ENCODE measurements around the gene PFDN6.
A peak's percentile ranks its signal among the peaks of the same experiment; 100 is the strongest.

Gene PFDN6

DNA sequence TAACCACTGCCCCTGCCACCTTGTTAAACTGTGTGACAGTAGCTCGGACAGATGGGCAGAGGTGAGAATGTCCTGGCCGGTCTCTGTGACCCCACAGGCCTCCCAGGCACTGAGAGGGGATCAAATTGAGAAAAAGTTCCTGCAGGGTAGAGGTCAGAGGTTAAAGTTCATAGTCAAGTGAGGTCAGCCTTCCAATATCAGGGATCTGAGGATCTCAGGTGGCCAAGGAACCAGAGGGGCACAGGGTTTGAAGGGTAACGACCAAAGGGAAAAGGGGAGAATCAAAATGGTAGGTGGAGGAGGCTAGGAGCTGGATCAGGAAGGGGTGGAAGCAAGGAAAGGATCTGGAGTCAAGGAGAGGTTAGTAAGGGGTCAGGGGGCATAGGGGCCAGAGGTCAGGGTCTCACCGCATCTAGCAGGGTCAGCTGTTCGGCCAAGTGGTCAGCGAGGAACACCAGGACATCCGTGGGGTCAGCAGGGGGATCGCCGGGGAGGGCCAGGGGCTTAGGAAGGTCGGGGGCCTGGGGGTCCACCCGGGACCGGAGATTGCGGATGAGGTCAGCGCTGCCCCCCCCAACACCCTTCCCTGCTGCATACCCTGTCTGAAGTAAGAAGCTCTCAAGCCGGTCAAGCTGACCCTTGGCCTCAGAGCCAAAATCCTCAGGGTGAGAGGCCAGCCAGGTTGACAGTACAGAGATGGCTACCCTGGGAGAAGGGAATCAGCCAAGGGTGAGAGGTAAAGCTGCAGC lies 6.4 kb downstream of the PFDN6 start:
- no peak for DNase-seq

DNA sequence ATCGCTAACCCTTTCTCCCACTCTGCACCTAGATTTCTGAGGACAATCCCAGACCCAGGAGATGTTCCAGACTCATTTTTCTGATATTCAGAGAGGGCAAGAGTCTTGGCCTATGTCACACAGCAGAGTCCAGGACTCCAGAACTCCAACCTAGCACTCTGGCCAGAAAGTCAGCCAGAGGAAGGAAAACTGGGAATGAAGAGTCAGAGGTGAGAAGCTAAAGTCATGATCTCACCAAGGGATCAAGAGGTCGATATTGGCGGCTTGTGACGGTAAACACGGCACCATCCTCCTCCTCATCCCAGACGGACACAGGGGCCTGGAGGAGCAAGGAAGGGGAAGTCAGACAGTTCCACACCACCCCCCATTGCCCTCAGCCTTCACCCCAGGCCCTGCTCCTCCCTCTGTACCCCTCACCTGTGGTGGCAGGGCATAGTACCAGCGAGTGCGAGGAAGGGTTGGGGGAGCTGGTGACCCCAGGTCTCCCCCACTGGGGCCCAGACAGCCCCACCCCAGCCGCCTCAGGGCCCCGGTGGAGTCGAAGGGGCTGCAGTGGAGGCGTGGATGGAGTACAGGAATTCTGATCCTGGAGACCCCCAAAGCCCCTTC lies 7.5 kb downstream of the PFDN6 start:
- no peak for DNase-seq

DNA sequence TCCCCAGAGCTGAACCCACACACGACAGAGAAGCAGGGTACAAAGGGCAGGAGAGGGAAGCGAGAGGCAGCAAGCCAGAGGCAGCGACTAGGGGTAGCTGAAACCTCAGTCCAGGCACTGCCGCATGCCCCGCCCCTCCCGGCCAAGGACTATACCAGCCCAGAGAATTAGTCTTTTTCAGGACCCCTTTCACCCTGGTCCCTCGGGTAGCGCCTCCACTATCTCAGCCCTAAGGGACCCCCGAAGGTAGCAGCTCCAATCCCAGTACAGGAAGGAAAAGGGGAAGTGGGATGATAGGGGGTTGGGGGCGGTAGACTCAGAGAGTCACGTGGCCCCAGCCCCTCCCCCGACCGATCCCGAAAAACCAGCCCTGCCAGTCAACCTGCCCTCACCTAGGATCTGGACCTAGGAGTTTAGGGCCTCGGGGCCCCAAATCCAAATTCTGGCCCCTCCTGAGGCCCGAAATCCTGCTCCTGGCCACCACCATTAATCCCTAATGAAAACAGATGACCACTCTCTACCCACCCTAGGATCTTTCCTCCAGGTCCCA lies 8.1 kb downstream of the PFDN6 start:
- no peak for DNase-seq

DNA sequence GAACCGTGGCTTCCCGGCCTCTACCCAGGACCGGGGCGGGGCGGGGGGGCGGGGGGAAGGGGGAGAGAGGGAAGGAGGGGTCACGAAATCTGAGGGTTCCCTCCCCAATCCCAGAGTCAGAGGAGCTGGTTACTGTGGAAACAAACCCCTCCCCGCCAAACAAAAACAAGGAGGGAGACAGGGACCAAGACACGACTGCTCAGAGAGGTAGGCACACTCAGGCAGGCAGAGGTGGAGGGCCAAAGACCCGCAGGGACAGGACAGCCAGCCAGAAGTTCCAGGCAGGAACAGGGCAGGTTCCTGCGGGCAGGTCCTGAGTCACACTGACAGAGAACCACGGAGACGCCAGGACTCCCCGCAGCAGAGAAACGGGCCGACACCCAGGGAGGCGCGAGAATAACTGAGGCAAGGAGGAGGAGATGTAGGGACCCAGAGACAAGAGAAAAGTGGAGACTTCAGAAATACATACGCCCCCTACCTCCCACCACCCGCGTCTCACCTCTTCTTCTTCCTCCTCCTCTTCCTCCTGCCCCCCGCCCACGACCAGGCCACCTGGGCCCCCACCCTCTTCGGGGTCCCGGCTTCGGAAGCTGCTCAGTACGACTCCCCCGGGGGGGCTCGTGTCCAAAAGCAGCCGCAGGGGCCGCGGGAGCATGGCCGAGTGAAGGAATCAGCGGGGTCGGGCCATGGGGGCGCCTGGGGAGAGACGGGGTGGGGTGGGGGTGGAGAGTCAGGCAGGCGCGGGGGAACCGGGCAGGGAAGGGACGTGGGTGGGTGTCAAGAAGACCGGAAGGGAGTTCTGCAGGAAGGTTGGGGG lies 8.8 kb downstream of the PFDN6 start:
- DNase-seq, result no peak

DNA sequence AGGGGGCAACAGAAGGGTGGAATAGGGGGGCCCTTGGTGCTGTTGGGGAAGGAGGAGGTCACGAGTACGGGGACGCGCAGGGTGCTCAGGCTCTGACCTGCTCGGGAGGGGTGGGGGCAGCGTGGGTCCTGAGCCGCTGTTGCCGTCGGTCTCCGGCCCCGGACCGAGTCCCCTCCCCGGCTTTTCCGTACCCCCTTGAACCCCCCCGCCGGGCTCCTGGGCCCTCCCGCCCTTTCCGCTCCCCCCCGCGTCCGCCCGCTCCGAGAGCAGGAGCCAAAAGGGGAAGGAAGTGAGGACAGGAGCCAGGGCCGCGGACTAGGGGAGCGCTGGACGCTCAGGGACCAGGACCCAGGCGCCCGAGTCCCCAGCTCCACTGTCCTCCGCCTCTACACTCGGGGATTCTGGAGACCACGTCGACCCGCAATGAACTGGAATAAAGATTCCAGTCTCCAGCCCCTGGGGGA lies 9.4 kb downstream of the PFDN6 start, which contains the start of gene RGL2:
Gene RGL2, minus strand, starts transcription at position 170 of the 464 bp plus-strand sequence. CDS start 332 bp downstream, outside the sequence.
- DNase-seq, result peak in 2 of 4 experiments; percentile 54 to 68

DNA sequence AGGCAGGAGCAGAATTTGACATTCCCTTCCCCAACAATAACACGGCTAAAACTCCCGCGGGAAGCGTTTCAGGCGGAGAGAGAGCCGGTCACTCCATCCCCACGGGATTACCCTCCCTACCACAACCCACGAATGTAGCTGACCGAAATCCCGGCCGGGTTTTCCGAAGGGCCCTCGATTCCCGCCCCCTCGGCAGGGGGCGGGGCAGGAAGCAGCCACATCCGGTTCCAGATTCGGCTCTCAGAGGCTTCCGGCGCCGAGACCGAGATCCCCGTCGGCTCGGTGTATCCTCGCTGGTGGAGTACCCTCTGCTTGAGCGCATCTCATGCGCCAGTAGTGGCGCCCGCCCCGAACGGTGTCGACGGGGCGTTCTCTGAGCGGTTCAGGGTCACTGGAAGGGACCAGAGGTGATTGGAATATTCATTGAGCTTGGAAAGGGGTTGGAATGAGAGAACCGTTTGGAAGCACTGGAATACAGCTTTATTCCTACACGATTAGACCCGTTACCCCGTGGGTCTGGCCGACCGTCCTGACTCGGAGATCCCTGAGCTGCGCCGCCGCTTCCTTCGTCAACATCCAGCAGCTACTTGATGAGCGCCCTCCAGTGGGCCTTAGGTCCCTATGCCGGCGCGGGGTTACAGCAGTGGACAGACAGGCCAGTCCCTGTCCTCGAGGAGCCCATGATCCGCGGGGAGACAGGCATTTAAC lies 10.0 kb downstream of the PFDN6 start:
- DNase-seq, result peak; percentile 78 to 87 (median 84)

DNA sequence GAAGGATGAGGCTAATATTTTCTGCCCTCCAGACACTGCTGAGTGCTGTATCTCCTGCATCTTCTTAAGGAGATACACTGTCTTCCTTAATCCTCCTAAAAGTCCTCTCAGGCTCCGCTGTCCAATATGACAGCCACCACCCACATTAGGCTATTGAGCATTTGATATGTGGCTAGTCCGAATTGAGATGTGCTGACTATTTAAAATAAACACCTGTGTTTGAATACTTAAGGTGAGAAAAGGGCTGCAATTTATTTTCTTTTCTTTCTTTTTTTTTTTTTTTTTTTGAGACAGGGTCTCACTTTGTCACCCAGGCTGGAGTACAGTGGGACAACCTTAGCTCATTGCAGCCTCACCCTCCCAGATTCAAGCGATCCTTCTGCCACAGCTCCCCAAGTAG lies 12.5 kb downstream of the PFDN6 start:
- no peak for DNase-seq

DNA sequence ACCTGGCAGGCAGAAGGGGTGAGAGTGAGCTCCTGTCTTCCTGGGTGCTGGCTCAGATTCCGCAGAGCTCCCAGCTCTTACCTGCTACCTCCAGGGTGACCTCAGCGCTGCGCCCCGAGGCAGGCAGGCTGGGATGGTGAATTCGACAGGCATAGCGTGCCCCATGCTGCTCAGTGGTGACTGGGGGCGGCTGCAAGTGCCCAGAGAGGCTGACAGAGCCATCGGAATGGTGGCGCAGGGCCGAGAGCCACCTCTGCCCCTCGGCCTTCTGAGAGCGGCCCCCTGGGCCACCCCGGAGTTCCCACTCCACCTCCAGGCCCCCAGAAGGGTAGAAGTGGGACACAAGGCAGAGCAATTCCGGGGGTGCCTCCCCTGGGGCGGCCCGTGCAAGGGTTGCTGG lies 14.8 kb downstream of the PFDN6 start:
- DNase-seq, result no peak

DNA sequence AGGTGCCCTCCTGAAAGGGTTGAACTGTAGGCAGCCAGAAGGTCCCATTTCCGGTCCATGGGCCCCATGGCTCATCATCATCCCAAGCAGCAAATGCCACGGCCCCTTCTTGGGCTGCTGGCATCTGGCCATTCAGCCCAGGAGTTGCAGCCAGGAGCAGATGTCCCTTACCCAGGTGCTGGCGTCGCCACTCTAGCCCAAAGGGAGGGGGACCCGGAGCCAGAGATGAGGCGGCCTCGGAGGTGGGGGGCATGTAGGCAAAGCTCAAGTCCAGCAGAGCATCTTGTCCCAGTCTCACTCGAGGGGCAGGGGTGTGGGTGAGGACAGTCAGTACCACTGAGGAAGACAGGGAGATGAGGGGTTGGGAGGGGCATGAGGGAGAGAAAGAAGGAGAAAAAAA lies 15.7 kb downstream of the PFDN6 start:
- DNase-seq, result no peak

DNA sequence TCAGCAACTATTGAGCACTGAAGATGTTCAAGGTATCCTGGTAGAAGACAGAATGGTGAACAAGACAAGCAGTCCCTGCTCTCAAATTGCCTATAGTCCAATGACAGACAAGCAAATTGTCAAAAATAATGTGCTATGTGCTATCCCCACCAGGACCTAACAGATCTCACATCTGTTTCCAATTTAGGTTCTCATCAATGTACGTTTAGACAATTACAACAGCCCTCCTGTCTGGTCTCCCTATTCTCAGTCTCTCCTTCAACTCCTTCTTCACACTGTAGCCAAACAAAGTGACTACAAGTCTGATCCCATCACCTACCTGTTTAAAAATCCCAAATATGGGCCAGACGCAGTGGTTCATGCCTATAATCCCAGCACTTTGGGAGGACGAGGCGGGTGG lies 17.0 kb downstream of the PFDN6 start:
- DNase-seq, result no peak

DNA sequence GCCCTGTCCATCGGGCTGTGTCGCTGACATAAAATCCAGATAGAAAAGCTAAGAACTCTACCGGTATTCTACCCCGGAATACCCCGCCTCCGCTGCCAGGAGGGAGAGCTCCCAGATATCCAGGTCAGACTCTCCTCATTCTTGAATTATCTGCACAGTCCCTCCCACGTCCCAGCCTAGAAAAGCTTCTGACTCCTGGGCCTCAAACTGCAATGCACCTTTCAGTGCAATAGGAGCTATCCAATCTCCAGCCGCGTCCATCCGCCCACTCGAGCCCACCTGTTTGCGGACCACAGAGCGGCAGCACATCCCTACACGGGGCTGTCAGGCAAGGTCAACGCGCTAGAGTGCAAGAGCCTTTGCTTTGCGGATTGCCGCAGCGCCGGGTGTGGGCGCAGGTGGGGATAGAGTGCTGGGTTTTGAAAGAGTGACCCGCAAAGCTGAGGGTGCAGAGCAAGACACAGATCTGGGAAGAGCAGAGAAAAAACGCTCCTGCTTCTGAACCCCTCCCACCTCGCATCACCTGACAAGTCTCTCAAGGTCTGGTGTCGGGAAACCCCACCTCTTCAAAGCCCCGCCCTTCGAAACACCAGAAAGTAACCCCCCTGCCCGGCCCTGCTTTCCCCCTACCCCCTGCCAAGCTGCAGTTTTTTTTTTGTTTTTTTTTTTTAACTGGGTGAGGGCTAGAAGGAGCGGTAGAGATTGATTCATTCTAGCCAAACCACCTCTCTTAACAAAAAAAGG lies 23.1 kb downstream of the PFDN6 start:
- peak; percentile 32 to 68 (median 54) for DNase-seq

DNA sequence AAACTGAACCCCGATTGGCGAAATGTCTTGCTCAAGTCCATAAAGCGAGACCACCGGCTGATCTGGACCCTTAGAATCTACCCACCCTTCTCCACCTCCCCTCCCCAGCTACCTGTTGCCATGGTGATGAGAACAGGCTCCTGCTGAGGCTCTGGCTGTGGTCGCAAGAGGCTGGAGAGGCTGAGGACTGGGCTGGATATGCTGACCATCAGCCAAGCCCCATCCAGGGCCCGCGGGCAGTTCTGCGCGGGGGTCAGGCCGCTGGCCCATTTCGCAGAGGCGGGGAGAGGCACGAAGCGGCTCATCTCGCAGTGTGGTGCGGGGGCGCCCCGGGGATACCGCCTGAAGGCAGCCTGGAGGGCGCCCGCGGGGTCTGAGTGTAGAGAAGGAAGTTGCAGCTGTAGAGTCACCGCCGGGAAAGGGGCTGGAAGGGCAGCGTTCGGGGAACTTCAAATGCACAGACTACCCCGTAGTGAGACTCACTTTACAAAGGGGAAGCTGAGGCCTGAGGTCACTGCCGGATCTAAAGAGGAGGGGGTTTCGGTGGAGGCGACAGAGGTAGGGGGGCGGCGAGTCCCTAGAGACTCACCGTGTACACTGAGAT lies 23.8 kb downstream of the PFDN6 start:
- DNase-seq, result peak in 1 of 4 experiments; percentile 31

DNA sequence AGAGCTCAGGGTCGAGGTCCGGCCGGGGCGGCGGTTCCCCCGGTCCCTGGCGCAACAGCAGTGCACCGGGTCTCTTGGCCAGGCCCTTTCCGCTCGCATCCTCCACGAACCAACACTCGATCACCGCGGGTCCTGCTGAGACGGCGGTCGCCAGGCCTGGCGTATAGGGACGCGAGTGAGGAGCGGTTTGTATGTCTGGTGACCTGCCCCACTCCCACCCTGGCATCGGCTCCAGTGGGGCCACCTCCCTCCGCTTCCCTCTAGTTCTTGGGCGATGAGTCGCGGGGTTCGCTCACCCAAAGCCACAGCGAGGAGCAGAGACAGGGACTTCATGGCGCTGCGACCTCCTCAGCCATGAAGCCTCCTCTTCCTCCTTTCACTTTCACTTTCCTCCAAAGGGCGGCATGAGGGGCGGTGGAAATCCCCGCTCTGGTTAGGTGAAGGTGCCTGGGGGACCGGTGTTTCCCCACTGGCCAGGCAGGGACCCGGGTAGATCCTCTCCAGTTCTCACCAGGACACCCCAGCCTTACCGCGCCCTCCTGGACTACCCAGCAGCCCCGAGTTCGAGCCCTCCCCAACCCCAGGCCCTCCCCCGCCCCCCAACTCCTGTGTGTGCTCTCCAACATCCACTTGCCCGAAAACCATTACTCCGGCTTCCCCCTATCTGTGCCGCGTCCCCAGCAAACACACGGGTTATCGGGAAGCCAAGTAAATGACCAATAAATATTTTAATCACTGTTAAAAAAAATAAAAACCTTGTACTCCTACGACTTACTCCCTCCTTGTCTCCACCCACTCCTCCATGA lies 24.5 kb downstream of the PFDN6 start, which contains the start of gene TAPBP:
Gene TAPBP, minus strand, starts transcription at position 370 of the 806 bp plus-strand sequence. Its CDS starts 37 bp downstream, at position 333.
- DNase-seq, result peak; percentile 52 to 71 (median 60)

DNA sequence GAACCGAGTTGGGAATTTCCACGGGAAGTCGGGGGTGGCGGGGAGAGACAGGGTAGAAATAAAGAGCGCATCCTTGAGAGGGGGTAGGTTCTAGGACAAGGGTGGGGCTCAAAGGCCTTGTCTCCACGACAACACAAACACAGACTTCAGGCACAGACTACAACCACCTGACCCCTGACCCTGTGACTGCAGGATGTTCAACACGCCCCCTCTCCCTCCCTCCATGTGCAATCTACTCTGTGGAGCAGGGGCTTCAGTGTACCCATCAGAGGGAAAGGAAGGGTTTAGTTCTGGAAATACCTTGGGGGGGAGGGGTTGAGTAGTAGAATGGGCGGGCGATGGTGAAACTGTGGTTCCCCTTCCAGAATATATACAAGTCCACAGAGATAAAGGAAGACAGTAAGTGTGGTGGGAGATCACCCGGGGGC lies 25.1 kb downstream of the PFDN6 start:
- peak in 3 of 4 experiments; percentile 25 to 41 (median 33) for DNase-seq

DNA sequence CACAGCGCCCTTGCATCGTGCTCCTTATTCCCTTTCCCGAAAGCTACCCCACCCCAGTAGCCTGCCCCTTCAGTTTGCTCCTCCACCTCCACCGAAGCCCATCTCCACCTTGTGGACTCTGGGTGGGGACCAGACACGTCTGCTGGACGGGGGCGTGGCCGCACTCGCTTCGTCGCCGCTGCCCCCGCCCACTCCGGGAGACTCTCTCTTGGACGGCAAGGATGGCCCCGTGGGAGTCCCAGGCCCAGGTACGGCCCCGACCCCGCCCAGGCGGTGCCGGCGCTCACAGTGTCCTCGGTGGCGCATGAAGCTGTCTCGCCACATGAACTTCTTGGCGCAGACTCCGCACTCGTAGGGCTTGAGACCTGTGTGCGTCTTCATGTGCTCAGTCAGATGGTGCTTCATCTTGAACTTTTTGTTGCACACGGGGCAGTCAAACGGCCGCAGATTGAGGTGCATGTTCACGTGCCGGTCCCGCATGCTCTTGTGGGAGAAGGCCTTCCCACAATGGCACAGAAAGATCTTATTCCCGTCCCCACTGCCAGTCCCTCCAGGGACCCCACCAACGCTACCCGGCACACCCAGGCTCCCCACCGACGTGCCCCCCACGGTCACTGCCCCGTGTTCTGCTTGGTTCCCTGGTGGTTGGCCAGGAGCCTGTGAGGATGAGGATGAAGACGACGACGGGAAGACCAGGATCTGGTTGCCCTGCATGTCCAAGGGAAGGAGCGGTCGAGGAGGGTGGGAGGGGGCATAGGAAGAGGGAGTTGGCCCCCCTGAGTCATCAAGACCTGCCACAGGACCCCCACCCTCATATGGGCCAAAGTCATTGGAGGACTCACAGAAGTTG lies 25.8 kb downstream of the PFDN6 start:
- no peak for DNase-seq

DNA sequence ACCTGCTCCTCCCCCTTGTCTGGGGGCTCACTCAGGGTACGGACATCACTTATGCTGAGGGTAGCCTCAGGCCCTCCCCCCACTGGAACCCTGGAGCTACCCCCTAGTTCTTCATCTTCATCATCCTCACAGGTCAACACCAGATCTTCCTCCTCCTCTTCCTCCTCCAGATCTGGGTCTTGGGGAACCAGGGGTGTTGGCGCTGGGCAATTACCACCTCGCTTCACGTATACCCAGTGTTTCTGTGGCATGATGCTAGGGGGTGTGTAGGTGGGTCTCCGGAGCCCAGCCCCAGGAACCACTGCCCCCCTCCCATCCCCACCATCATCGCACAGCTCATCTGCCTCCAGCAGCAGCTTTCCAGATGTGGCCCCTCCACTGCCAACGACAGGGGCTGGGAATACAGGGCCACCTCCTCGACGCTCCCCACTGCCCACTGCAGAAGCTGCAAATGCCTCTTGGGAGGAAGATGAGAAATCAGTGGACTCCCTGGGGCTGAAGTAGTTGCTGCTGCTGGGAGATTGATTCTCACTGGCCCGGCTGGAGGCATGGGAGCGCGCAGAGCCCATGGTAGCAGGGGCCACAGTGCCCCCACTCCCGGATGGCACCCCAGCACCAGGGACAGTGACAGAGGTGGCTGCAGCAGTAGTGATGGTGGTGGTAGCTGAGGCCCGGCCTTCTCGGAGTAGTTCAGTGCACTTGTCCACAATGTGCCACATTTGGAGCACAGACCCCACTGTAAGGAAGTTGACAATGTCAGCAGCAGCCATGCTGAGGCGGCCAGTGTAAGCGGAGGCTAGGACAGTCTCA lies 26.6 kb downstream of the PFDN6 start:
- no peak for DNase-seq

DNA sequence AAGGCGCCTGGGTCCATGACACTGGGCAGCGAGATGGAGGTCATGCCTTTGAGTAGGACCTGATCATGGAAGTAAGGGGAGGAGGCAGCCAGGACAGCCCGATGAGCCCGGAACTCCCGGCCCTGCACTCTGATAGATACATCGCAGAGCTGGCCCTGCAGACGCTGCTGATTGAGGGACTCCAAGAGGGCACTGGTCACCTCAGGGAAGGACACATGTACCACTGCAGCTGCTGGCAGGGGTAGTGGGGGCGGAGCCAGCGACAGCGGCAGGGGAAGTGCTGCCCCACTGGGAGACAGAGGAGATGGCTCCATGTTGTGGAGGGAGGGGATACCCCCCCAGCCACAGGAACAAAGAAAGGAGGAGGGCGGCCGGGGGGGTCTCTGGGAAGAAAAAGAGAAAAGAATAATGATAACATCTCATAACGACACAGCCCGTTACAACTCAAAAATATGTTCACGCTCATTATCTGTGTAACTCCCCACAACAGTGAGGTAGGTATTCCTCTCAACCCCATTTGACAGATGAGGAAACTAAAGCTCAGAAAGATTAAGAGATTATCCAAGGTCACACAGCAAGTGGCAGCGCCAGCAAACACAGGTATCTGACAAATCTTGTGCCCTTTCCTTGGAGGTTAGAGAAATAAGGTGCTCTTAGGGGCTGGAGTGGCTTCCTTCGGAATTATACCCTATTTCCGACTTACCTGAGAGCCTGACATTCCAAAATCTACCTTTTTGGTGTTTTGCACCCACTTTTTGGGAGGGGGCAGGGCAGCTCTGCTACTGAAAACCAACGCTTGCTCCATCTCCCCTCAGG lies 27.4 kb downstream of the PFDN6 start:
- DNase-seq, result no peak

DNA sequence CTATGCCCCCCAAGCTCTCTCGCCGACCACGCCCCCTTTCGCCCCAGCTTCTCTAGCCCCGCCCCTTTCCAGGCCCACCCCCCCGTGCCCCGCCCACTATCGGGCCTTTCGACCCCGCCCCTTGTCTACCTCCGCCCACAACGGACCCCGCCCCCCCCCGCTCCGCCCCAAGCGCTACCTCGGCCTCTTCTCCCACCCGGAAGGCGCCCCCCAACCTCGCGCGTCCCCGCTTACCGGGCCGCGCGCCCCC lies 27.9 kb downstream of the PFDN6 start:
- DNase-seq, result peak in 2 of 4 experiments; percentile 77 to 81

Measured in activated CD4-positive, CD25-positive, alpha-beta regulatory T cell (primary cell).